Osteoblast (primary cell): Measurements from ENCODE around the gene ZNF358. TPM values are rescaled to one million over a fixed set of nuclear protein-coding genes. Genes with fewer than 3 reads are reported as not detected.
A peak's percentile ranks its signal among the peaks of the same experiment; 100 is the strongest.

Source experiments
- DNase-seq: peaks from one replicate; pipeline ENCODE4 v3.0.0; 2011; ENCODE audit warnings: low spot score, mixed read lengths; ENCODE audit not compliant: insufficient read length; ENCODE audit errors: missing footprints
- H2AFZ ChIP-seq: 2 replicates; pipeline ENCODE4 v1.6.0; 2011; ENCODE audit warnings: mild to moderate bottlenecking, low read length
- H3K27ac ChIP-seq: 2 replicates; pipeline ENCODE4 v1.5.1; 2011; ENCODE audit warnings: mild to moderate bottlenecking, low read depth, low read length, moderate library complexity
- H3K27me3 ChIP-seq: 2 replicates; pipeline ENCODE4 v1.6.0; 2012; ENCODE audit warnings: mild to moderate bottlenecking, control low read depth, inconsistent platforms, low read length, moderate library complexity; ENCODE audit not compliant: insufficient read depth
- H3K36me3 ChIP-seq: 2 replicates; pipeline ENCODE4 v1.5.1; 2011; ENCODE audit warnings: mild to moderate bottlenecking, low read length, control low read depth, moderate library complexity; ENCODE audit not compliant: insufficient read depth
- H3K4me1 ChIP-seq: 2 replicates; pipeline ENCODE4 v1.5.1; 2011; ENCODE audit warnings: mild to moderate bottlenecking, low read length, control low read depth, moderate library complexity; ENCODE audit not compliant: insufficient read depth
- H3K4me2 ChIP-seq: 2 replicates; pipeline ENCODE4 v1.6.0; 2011; ENCODE audit warnings: mild to moderate bottlenecking, low read length; ENCODE audit not compliant: insufficient read depth
- H3K4me3 ChIP-seq: fragments of 200-600 bp; sonication (generic); 3 replicates; pipeline ENCODE4 v1.5.1; 2012; ENCODE audit warnings: mild to moderate bottlenecking, low read length, inconsistent platforms; ENCODE audit not compliant: insufficient read depth
- H3K79me2 ChIP-seq: 2 replicates; pipeline ENCODE4 v1.6.0; 2012; ENCODE audit warnings: mild to moderate bottlenecking, low read length, control low read depth, inconsistent platforms; ENCODE audit not compliant: insufficient read depth
- H3K9me3 ChIP-seq: 2 replicates; pipeline ENCODE4 v1.5.1; 2011; ENCODE audit warnings: low read depth, low read length, control low read depth
- H4K20me1 ChIP-seq: 2 replicates; pipeline ENCODE4 v1.6.0; 2012; ENCODE audit warnings: mild to moderate bottlenecking, low read length, control low read depth; ENCODE audit not compliant: insufficient read depth
- CTCF ChIP-seq: IDR thresholded peaks from 2 replicates; pipeline ENCODE4 v1.5.1; 2011; ENCODE audit warnings: mild to moderate bottlenecking, low read depth, low read length, moderate library complexity; ENCODE audit errors: extremely low read depth
- total RNA-seq: library from RNA; depleted of rRNA; stranded (reverse); fragments of >200 nt; gene quantifications from 2 replicates; pipeline ENCODE4 v1.2.3, GENCODE V29; 2012

Gene ZNF358
- total RNA-seq, 1 donor = 26.1 TPM

- TF ChIP-seq CTCF = peak; percentile 51
- no peak overlapping the region for H3K4me2 ChIP-seq
- peak; percentile 92 for DNase-seq
- H3K36me3 ChIP-seq = no peaks in the 10 kb centered on the region
- H3K79me2 ChIP-seq = no peaks in the 10 kb centered on the region
- peaks cover 10% of the 10 kb centered on the region for H3K27me3 ChIP-seq
- no peak overlapping the region for H3K4me3 ChIP-seq
- H4K20me1 ChIP-seq = no peaks in the 10 kb centered on the region
- H3K4me1 ChIP-seq = no peaks in the 10 kb centered on the region
- no peak overlapping the region for H2AFZ ChIP-seq
- no peak overlapping the region for H3K27ac ChIP-seq
- H3K9me3 ChIP-seq = no peaks in the 10 kb centered on the region
These were observed 18.6 kb upstream of the ZNF358 start for GRCh38 chr19:7497292-7497691.

GRCh38 chr19:7500811-7501450 lies 15.0 kb upstream of the ZNF358 start:
- Histone ChIP-seq H2AFZ (no peak overlapping the region), H4K20me1 (no peaks in the 10 kb centered on the region), H3K4me2 (peak overlapping the region; percentile 76), H3K79me2 (no peaks in the 10 kb centered on the region), H3K9me3 (no peaks in the 10 kb centered on the region), H3K4me1 (no peaks in the 10 kb centered on the region), H3K27me3 (peaks cover 10% of the 10 kb centered on the region), H3K36me3 (no peaks in the 10 kb centered on the region), H3K4me3 (peak overlapping the region; percentile 50), H3K27ac (no peak overlapping the region)
- TF ChIP-seq CTCF = no peak
- DNase-seq = peak; percentile 85

GRCh38 chr19:7502552-7502951 lies 13.4 kb upstream of the ZNF358 start:
- H3K79me2 ChIP-seq = no peaks in the 10 kb centered on the region
- H2AFZ ChIP-seq = no peak overlapping the region
- H3K27ac ChIP-seq = no peak overlapping the region
- H3K27me3 ChIP-seq = peaks cover 10% of the 10 kb centered on the region
- no peaks in the 10 kb centered on the region for H3K4me1 ChIP-seq
- H3K9me3 ChIP-seq = no peaks in the 10 kb centered on the region
- no peaks in the 10 kb centered on the region for H4K20me1 ChIP-seq
- peak; percentile 17 for DNase-seq
- TF ChIP-seq CTCF = no peak
- H3K36me3 ChIP-seq = no peaks in the 10 kb centered on the region
- no peak overlapping the region for H3K4me2 ChIP-seq
- H3K4me3 ChIP-seq = no peak overlapping the region

GRCh38 chr19:7504684-7505083 lies 11.2 kb upstream of the ZNF358 start:
- no peak overlapping the region for H3K4me3 ChIP-seq
- H3K27ac ChIP-seq = no peak overlapping the region
- H3K36me3 ChIP-seq = no peaks in the 10 kb centered on the region
- H3K4me2 ChIP-seq = no peak overlapping the region
- H4K20me1 ChIP-seq = no peaks in the 10 kb centered on the region
- DNase-seq = no peak
- H3K9me3 ChIP-seq = no peaks in the 10 kb centered on the region
- no peaks in the 10 kb centered on the region for H3K79me2 ChIP-seq
- no peak overlapping the region for H2AFZ ChIP-seq
- no peak for TF ChIP-seq CTCF
- H3K4me1 ChIP-seq = no peaks in the 10 kb centered on the region
- peaks cover 10% of the 10 kb centered on the region for H3K27me3 ChIP-seq
